Stimulated activated CD4-positive, alpha-beta T cell treated with anti-CD3 and anti-CD28 coated beads, Interleukin-2, amount 100 ng/mL, for 48 hours (primary cell): ENCODE data around the gene GRM5.

Source experiments
- DNase-seq, 2 donors: peaks; one replicate each; pipeline ENCODE4 v3.0.0-alpha.2; 2020

Gene GRM5

DNA sequence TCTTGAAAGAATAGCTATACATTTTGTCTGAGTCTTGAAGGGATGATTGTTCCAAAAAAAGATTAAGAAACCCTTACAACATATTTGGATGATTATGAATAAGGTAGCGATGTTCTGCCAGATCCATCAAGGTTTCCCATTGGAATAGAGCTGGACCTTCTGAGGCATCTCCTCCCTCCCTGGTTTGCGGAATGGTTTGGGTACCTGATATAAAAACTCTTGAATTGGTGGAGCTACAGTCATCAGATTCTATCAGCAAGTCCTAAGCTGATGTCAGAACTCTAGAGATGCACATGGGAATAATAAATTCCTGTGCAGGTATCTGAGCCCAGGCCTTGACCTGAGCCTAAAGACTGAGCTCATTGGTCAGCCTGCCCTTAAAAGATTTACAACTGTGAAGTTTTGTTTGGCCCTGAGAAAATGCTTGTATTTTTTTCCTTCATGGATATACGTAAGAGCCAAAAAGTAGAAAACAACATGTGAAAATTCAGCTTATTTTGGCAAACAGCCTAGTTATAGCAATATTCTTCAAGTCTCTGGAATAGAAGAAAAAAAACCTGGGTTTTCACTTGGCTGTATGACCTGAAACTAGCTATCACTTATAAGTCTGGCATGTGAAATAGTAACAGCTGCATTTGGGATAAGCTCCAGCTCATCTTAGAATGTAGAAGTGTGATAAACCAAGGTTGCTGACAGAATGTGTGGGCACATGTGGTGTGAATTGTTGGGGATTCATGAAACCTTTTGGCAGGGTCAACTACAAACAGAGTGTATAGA lies 462.5 kb downstream of the GRM5 start:
- no peak for DNase-seq

DNA sequence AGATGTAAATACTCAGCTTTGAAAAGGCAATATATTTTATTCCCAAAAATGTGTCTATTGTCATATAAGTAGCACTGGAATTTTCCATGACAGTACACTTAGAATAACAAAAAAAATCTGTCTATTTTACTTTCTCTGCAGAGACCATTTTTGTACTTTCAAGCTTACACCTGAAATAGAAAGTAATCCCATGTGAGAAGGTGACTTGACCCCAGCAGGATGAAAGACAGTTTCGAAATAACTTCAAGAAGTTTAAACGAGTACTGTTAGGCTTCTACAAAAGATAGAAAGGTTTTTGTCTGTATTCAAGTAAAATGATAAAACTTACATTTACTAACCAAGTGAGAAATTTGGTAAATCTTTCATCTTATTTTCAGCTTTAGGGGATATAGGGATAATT lies 468.4 kb downstream of the GRM5 start:
- no peak for DNase-seq

DNA sequence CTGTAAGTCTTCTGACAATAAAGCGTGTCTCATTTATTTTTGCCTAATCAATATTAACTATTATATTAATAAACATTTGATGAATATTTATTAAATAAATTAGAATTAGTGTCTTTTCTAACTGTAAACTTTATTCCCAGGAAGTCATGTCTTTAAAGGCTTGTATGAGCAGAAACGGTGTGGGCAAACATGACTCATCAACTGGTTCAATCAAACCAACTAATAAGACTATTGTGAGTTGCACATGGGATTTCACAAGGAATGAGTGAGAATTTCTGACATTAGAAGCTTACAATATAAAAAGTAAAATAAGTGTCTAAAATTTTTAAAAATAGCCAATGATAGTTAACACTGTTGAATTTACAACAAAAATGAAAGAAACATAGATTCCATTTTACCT lies 469.0 kb downstream of the GRM5 start:
- no peak for DNase-seq

GRCh38 chr11:88594274-88594950 lies 471.4 kb downstream of the GRM5 start:
- no peak for DNase-seq

DNA sequence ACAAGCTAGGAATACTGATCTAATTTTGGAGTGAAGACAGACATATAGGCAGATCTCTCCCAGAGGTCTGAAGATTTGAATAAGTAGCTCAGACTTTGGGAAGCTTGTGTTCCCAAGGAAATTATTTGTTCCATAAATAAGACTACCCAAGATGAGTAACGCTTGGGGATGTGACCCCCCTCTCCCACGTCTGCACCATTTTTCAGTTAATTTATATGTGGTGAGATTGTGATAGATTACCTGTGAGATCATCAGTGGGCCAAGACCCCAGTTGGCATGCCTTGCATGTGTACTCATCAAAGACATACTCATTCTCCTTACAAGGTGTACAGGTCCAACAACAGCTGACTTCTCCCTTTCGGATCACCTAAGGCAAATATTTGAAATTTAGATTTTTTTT lies 475.4 kb downstream of the GRM5 start:
- DNase-seq, result no peak

DNA sequence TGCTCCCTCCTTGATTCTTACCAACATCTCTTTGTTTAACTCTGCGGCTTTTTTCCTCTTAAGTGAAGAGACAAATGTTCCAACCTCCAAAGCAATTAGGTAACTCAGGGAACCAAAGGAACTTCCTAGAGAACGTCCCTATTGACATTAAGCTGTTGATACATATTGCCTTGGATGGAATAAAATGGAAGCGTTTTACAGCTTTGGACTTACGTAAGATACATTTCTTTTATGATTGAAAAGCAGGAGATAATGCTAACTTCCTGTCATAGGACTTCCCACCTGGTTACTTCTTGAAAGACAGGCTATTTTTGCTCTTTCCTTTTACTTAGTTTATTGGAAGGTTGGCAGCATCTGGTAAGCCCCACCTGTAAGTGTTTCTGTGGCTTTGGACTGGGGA lies 482.5 kb downstream of the GRM5 start:
- no peak for DNase-seq

- DNase-seq, result no peak
Measured at GRCh38 chr11:88579466-88579865, 486.3 kb downstream of the GRM5 start.

DNA sequence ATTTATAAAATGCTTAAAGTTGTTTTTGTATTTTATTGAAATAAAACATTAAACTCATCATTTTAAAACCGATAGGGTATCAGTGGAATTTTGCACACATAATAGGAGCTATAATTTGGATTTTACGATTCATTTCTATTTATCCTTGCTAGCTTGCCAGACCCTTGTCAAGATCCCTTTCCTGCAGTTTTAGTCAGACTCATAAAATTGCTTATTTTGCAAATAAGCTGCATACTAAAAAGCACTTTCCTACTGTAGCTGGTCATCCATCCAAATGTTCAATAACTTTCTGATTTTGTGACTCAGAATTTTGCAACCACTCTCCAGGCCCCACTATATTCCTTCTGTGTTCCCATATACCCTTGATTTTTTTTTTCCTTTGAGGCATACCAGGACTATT lies 489.0 kb downstream of the GRM5 start:
- DNase-seq, result no peak

DNA sequence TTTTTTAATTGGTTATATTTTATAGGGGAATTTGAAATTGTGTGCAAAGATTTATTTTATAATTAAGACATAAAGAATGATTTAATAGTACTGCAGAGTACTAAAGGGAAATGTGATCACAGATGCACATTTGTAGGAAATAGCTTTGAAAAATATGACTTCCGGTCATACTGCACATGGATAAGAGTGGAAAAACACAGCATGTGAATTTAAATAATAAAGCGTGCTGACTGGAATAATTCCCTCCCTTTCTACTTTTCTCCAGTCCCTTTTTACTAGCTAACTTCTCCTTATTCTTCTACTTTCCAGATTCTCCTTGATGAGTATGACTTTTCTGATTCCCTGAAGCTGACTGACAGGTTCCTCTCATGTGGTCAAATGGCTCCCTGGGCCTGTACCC lies 489.9 kb downstream of the GRM5 start:
- DNase-seq, result no peak

DNA sequence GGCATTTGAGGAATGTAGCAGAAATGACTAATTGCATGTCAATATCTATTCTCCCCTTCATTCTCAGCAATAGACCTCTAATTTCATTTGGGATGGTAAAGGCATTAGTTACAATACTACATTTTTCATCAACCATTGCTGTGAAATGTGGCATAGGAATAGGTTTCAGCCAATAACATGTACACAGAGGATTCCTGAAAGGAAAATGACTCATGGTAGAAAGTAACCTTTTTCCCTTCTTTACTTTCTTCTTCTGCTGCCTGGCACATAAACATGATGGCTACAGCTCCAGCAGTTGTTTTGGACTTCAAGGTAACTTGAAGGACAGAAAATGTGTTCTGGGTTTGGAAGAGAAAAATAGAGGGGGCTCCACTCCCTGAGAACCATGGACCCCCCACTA lies 496.4 kb downstream of the GRM5 start:
- DNase-seq, result no peak

- DNase-seq, result no peak
Measured at GRCh38 chr11:88555829-88556202, 510.0 kb downstream of the GRM5 start.

DNA sequence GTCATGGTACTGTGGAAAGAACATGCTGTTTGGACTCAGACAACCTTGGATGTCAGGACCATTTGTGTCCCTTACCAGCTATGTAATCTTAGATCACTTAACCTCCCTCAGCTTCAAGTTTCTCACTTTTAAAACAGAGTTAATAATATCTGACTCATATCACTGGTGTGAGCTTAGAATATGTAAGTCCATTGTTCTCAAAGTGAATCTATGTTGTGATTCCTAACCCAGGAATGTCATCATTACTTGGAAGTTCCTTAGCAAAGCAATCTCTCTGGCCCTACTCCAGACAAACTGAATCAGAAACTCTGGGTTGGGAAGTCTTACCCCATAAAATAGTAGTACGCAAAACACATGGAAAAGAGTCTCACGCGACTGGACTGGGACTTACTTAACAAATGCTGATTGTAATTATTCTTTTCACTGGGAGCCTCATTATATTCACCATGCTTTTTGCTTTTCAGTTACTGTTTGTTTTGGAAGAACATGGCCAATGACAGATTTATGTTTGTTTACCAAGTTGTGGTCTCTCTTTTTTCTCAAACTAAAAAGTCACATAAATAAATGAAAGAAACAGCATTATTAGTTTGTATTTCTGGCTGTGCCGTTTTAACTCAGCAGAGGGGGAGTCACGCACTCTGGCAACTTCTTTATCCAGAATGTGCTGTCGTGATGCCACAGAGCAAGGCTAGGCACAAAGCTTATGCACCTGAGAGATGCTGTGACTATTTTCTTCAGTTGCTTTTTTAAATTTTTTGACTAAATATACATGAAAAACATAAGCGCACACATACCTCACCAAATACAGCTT lies 510.6 kb downstream of the GRM5 start:
- DNase-seq, result no peak

GRCh38 chr11:88553204-88553603 lies 512.6 kb downstream of the GRM5 start:
- DNase-seq, result no peak

- peak; percentile 14 to 53 for DNase-seq
Measured at GRCh38 chr11:88552379-88553062, 513.3 kb downstream of the GRM5 start.

DNA sequence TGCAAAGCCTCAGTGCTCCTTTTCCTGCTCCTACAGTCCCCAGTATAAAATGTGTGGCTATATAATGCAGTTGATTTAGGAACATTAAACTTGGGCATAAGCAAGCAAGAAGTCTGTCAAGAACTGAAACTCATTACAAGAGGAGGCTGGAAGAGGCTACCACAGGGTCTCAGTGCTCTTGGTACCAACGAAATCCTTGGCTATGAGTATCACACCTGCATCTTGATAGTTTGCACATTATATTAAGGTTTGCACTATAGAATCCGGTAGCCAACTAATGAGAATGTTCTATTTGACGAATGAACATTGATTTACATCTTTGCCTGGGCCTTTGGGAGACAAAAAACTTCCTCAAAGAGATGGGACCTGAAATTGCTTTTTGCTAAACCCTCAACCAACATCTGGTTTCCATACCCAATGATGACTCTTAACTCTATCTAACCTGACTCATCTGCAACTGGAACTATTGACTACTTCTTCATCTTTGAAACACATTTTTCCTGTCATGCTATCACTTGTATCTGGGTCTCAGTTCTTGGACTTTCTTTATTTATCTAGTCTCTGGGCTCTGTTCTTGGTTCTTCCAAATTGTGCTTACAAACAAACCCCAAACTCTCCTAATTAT lies 521.0 kb downstream of the GRM5 start:
- no peak for DNase-seq

GRCh38 chr11:88543902-88544655 lies 521.7 kb downstream of the GRM5 start:
- DNase-seq, result peak; percentile 62 to 69

GRCh38 chr11:88541006-88541405 lies 524.8 kb downstream of the GRM5 start:
- no peak for DNase-seq

GRCh38 chr11:88538098-88538497 lies 527.7 kb downstream of the GRM5 start:
- DNase-seq, result no peak

DNA sequence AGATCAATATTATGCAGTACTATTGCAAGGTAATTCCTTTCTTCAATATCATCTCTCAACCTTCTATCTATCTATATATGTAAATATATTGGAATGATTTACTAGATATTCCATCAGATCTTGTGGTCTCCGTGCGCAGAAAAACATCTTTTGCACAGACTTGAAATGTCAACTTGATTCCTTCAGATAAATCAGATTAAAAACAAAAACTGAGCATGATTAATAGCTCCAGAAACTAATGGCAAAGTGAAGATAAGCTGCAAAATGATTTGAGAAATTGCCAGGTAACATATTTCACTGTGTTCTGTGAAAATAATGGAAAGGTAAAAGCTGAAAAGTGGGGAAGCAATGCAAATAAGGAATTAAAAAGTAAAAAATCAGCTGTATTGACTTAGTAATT lies 528.2 kb downstream of the GRM5 start:
- no peak for DNase-seq

- DNase-seq, result no peak
Measured at GRCh38 chr11:88536616-88537265, 529.0 kb downstream of the GRM5 start.

- DNase-seq, result no peak
Measured at GRCh38 chr11:88535916-88536547, 529.8 kb downstream of the GRM5 start.
